ENCODE data around the gene MCOLN1. TPM values are rescaled to one million over a fixed set of nuclear protein-coding genes. Genes with fewer than 3 reads are reported as not detected.
"Not testable (repeated sequence)": the region's sequence is repeated elsewhere in the genome, so short reads cannot be mapped to it uniquely, and the experiment has no call there.

Gene MCOLN1
- polyA plus RNA-seq, 3 donors = 12.7 to 22.5 (median 15.8) TPM

DNA sequence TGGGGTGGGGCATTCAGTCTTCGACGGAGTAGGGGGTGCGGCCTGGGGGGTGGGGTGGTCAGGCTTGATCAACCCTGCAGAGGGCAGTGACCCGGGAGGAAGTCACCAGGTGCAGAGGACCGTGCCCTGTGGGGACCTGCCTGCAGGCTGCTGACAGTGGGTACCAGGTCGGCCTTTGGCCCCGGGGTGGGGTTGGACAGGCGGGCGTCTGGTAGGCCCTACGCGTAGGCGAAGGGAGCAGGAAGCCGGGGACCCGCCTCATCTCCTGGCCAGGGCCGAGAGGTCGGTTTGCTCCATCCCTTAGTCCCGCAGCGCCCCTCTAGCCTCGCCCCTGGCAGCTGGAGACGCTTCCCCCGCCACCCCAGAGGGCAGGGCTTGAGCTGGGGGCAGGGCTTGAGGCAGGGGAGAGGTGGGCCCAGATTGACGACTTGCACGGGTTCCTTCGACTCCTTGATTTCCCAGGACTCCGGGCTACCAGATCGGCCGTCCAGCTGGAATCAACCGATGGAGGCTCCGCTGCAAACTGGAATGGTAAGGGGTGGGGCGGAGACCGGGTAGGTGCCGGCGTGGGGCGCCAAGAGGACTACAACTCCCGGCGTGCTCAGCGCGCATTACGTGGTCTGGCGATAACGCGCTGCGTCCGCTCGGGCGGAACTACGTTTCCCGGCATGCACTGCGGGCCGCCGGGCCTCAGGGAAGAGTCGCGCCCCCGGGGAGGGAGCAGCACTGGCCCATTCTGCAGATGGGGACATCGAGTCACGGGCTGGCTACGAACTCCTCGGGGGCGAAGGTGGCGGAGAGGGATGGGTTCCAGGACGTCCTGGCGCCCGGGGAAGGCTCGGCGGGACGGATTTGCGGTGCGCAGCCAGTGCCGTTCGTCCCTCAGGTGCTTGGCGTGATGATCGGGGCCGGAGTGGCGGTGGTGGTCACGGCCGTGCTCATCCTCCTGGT lies 12.9 kb downstream of the MCOLN1 start, which contains the start of gene PNPLA6:
Gene PNPLA6 (plus strand): TSS at position 671 of the 951 bp plus-strand sequence. CDS start 72 bp downstream, at position 743.
- DNase-seq (ENCODE audit: extremely low read depth in 1 of 11, low read depth in 9 of 11, low spot score in 4 of 11) = peak; percentile 82 to 97 (median 93)

DNA sequence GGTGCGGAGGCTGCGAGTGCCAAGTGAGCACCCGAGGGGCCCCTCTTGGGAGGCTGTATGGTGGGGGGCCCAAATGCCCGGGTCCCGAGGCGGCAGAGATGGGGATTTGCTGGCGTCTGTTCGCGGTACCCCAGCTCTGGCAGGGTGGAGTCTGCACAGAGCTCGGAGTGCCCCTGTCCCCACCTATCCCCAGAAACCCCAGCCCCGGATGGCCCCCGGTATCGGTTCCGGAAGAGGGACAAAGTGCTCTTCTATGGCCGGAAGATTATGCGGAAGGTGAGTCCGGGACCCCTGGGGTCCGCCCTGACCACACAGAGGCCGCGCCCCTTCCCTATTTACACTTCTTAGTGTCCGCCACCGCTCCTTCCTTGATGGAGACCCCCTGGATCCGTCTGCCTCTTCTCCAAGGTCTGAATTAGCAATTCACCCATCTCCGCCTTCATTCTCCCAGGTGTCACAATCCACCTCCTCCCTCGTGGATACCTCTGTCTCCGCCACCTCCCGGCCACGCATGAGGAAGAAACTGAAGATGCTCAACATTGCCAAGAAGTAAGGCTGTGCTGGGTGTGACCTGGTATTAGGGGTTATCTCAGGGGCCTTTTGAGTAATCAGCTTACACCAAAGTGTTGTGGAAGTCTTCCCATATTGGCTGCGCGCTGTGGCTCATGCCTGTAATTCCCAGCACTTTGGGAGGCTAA lies 13.7 kb downstream of the MCOLN1 start:
- no peak for DNase-seq (ENCODE audit: extremely low read depth in 1 of 11, low read depth in 9 of 11, low spot score in 4 of 11)

- not testable (repeated sequence) for DNase-seq (ENCODE audit: extremely low read depth in 1 of 11, low read depth in 9 of 11, low spot score in 4 of 11)
These were observed 16.6 kb downstream of the MCOLN1 start for GRCh38 chr19:7538990-7539389.

DNA sequence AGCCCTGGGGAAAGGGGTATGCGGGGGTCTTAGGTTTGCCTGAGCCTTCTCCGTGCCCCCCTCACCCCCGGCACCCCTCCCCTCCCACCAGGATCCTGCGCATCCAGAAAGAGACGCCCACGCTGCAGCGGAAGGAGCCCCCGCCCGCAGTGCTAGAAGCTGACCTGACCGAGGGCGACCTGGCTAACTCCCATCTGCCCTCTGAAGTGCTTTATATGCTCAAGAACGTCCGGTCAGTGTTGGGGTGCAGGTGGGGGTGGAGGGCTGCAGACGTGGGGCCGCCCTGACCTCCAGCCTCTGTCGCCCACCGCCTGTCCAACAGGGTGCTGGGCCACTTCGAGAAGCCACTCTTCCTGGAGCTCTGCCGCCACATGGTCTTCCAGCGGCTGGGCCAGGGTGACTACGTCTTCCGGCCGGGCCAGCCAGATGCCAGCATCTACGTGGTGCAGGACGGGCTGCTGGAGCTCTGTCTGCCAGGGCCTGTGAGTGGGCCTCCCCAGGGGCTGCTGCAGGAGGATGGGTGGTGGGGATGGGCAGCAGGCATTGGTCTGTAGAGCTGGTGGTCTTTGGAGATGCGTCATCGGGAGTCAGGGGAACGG lies 17.5 kb downstream of the MCOLN1 start:
- DNase-seq (ENCODE audit: extremely low read depth in 1 of 11, low read depth in 9 of 11, low spot score in 4 of 11) = no peak

GRCh38 chr19:7540761-7541474 lies 18.5 kb downstream of the MCOLN1 start:
- no peak for DNase-seq (ENCODE audit: extremely low read depth in 1 of 11, low read depth in 9 of 11, low spot score in 4 of 11)

- DNase-seq (ENCODE audit: extremely low read depth in 1 of 11, low read depth in 9 of 11, low spot score in 4 of 11) = no peak
These were observed 19.0 kb downstream of the MCOLN1 start for GRCh38 chr19:7541475-7541824.

DNA sequence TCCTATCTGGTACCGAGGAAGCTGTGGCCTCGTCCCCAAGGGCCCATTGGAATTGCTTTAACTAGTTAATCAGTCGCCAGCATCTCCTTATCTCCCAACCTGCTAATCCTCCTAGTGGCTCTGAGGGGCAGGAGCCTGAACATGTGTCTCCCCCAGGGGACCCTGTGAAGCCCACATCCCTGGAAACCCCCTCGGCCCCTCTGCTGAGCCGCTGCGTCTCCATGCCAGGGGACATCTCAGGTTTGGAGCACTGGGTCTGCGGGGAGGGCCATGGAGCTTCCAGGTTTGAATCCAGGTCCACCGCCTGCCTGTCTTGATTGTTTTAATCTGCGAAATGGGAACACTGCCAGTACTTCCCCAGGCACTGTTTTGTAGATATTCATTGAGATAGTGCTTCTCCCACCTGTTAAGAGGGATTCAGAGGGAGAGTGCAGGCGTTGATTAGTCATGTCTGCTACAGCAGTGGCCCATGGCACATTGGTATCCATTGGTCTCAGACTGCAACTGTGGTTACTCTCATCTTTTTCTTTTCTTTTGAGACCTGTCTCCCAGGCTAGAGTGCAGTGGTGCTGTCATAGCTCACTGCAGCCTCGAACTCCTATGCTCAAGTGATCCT lies 19.5 kb downstream of the MCOLN1 start:
- no peak for DNase-seq (ENCODE audit: extremely low read depth in 1 of 11, low read depth in 9 of 11, low spot score in 4 of 11)

DNA sequence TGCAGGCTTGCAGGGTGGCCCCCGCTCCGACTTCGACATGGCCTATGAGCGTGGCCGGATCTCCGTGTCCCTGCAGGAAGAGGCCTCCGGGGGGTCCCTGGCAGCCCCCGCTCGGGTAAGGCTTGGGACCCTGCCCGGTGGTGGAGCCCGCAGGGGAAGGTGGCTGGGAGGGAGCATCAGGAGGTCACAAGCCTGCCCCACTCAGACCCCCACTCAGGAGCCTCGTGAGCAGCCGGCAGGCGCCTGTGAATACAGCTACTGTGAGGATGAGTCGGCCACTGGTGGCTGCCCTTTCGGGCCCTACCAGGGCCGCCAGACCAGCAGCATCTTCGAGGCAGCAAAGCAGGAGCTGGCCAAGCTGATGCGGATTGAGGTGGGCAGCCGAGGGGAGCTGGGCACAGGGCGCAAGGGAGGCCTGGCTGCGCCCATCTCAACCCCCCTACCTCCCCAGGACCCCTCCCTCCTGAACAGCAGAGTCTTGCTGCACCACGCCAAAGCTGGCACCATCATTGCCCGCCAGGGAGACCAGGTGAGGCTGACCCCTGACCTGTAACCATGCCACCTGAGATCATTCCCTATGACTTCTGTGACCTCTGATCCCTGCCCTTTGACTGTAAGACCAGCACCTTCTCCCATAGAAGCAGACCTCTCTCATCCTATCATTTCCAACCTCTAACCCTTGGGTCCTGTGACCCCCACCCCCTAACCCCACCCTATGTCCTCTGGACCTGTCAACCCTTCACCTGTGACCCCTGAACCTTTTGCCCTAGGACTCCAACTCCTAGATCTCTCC lies 20.3 kb downstream of the MCOLN1 start:
- no peak for DNase-seq (ENCODE audit: extremely low read depth in 1 of 11, low read depth in 9 of 11, low spot score in 4 of 11)

DNA sequence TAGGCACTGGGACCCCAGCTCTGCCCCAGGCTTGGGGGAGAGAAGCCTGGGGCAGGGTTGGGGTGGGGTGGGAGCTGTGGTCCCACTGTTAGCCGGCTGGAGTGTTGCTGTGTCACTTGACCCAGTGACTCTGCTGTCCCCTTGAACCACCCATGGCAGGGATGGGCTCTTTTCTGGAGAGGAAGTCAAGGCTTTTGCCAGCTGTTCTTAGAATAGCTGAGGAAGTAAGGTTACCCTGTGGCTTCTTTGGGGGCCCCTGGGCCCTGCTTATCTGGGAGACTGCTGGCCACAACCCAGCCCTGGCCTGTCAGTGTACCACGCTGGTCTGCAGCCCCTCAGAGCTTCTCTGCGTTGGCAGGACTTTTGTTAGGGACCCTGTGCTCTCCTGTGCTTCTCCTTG lies 22.2 kb downstream of the MCOLN1 start:
- DNase-seq (ENCODE audit: extremely low read depth in 1 of 11, low read depth in 9 of 11, low spot score in 4 of 11) = no peak

GRCh38 chr19:7545300-7545699 lies 22.9 kb downstream of the MCOLN1 start:
- no peak for DNase-seq (ENCODE audit: extremely low read depth in 1 of 11, low read depth in 9 of 11, low spot score in 4 of 11)

DNA sequence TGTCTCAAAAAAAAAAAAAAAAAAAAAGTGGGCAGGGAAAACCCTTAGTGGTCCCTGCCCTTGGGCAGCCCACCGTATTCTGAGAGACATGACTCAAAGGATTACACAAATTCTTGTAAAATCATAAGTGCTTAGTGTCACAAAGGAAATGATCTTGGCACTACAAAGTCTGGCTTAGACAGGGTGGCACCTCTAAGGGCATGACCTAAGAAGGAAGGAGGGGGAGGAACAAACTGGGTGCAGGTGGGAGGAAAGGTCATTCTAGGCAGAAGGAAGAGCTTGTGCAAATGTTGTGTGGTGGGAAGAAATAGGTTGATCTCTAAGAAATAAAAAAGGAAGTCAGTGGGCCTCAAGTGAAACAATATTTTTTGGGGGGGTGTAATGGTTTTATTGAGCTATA lies 23.5 kb downstream of the MCOLN1 start:
- DNase-seq (ENCODE audit: extremely low read depth in 1 of 11, low read depth in 9 of 11, low spot score in 4 of 11) = no peak

DNA sequence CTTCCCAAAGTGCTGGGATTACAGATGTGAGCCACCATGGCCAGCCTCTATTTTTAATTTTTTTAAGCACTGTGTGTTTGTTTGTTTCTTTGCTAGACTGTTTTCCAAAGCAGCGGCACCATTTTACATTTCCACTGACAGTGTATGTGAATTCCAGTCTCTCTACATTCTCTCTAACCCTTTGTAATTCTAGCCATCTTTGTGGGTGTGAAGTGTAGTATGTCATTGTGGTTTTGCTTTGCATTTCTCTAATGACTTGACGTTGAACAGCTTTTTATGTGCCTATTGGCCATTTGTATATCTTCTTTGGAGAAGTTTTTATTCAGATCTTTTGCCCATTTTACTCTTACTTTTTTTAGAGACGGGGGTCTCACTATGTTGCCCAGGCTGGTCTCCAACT lies 24.7 kb downstream of the MCOLN1 start:
- DNase-seq (ENCODE audit: extremely low read depth in 1 of 11, low read depth in 9 of 11, low spot score in 4 of 11) = no peak

DNA sequence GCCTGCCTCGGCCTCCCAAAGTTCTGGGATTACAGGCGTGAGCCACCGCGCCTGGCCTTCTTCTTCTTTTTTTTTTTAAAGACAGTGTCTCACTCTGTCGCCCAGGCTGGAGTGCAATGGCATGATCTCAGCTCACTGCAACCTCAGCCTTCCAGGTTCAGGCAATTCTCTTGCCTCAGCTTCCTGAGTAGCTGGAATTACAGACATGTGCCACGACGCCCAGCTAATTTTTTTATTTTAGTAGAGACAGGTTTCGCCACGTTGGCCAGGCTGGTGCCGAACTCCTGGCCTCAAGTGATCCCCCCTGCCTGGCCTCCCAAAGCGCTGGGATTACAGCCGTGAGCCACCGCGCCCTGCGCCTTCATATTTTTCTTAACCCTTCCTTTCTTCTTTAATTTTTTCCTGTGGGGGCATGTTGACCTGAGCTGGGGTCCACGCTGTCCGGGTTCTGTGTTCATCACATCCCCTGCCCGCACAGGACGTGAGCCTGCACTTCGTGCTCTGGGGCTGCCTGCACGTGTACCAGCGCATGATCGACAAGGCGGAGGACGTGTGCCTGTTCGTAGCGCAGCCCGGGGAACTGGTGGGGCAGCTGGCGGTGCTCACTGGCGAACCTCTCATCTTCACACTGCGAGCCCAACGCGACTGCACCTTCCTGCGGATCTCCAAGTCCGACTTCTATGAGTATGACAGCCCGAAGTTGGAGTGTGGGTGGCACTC lies 27.2 kb downstream of the MCOLN1 start:
- DNase-seq (ENCODE audit: extremely low read depth in 1 of 11, low read depth in 9 of 11, low spot score in 4 of 11) = no peak

DNA sequence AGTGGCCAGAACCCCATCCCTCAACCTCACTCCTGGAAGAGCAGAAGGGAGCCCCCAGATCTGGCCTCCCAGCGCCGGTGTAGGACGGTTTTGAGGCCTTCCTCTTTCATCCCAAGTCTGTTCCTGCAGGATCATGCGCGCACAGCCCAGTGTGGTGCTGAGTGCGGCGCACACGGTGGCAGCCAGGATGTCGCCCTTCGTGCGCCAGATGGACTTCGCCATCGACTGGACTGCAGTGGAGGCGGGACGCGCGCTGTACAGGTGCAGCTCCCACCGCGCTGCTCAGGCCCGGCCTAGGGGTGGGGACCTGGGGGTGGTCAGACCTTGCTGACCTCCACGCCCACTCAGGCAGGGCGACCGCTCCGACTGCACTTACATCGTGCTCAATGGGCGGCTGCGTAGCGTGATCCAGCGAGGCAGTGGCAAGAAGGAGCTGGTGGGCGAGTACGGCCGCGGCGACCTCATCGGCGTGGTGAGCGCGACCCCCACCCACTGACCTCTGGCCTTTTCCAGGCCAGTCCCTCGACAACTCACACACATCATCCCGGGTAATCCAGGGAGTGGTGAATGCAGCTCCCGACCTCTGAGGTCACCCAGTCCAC lies 27.8 kb downstream of the MCOLN1 start:
- DNase-seq (ENCODE audit: extremely low read depth in 1 of 11, low read depth in 9 of 11, low spot score in 4 of 11) = no peak

DNA sequence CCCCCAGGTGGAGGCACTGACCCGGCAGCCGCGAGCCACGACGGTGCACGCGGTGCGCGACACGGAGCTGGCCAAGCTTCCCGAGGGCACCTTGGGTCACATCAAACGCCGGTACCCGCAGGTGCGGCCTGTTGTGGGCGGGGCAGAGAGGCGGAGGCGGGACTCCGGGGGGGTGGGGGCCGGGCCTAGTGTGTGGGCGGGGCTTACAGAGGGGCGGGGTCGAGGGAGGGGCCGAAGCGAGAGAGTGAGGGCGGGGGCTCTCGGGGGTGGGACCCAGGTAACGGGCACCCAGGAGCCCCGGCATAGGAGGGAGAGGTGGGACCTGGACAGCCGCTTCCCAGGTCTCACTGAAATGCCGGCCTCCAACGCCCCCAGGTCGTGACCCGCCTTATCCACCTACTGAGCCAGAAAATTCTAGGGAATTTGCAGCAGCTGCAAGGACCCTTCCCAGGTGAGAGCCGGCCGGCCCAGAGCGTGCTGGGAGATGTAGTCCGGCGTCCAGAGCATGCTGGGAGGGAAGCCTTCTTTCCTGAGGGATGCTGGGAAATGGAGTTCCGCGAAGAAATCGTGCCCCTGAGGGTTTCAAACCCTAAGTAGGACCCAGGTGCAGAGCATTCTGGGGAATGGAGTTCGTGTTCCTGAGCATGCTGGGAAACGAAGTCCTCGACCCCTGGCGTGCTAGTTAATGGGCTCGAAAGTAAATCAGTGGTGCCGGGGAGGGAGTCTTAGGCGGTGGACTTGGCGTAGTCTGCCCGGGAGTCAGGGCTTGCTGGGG lies 28.8 kb downstream of the MCOLN1 start:
- peak; percentile 80 to 95 (median 86) for DNase-seq (ENCODE audit: extremely low read depth in 1 of 11, low read depth in 9 of 11, low spot score in 4 of 11)

DNA sequence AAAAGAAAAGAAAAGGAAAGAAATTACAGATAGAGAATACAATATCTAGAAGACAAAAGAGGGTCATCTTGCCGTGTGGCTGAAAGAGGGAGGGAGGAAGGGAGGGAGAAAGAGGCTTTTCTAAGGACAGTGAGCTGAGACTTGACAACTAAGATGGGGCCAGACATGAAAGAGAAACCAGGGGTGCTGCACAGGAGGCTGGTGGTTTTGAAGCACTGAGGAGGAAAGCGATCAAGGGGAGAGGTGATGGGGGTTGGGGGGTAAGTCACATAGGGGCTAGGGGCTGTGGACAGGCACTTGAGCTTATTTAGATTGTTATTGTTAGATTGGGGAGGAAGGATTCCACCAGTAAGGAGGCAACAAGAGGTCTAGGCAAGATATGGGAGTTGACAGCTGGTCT lies 30.4 kb downstream of the MCOLN1 start:
- DNase-seq (ENCODE audit: extremely low read depth in 1 of 11, low read depth in 9 of 11, low spot score in 4 of 11) = no peak

Data from renal cortex interstitium (tissue), 11 donors.